HepG2 (cell line): ENCODE data around the gene JPT1. TPM values are rescaled to one million over a fixed set of nuclear protein-coding genes. Genes with fewer than 3 reads are reported as not detected.

Experiments
- DMAP1 ChIP-seq: IDR thresholded peaks from 2 replicates; pipeline ENCODE4 v1.6.1; 2016
- SP5 ChIP-seq: IDR thresholded peaks from 2 replicates; pipeline ENCODE4 v1.6.1; 2016; ENCODE audit warnings: low read depth, borderline replicate concordance
- ZNF605 ChIP-seq: sonication (generic); formaldehyde crosslinking; IDR thresholded peaks from 2 replicates; pipeline ENCODE4 v1.8.0; 2022; ENCODE audit warnings: mild to moderate bottlenecking, missing genetic modification reagents
- polyA plus RNA-seq, 8 experiments: library from polyadenylated mRNA; depleted of rRNA in 3 of 8; stranded (reverse) in 7 of 8; unstranded in 1 of 8; fragments of >200 nt; fragmentation: Illumina TruSeq in 4 of 8; extraction: Trizol in 4 of 8; gene quantifications; 2 replicates each; pipeline versions ENCODE4 v1.2.1 to v1.2.3, GENCODE V29; 2011 to 2016; ENCODE audit warnings: low read depth in 4 of 8, missing spikeins in 1 of 8, mixed read lengths in 1 of 8; ENCODE audit not compliant: insufficient read depth in 1 of 8
- total RNA-seq, 5 experiments: library from RNA; depleted of rRNA; stranded (reverse); fragments of >200 nt; fragmentation: Illumina TruSeq; extraction: Trizol; gene quantifications; 2 replicates each; pipeline ENCODE4 v1.2.3, GENCODE V29; 2016; ENCODE audit warnings: low read depth in 1 of 5
- TF ChIP-seq, protein P1 (sequence below): sonication (generic); formaldehyde crosslinking; IDR thresholded peaks from 2 replicates; pipeline ENCODE4 v1.4.0; 2020; ENCODE audit warnings: mild to moderate bottlenecking, missing genetic modification reagents
- TF ChIP-seq, protein P2 (sequence below): sonication (generic); formaldehyde crosslinking; IDR thresholded peaks from 2 replicates; pipeline ENCODE4 v1.5.0; 2020; ENCODE audit warnings: mild to moderate bottlenecking, missing genetic modification reagents
- TF ChIP-seq, protein P3 (sequence below): sonication (generic); formaldehyde crosslinking; IDR thresholded peaks from 2 replicates; pipeline ENCODE4 v1.5.1; 2020; ENCODE audit warnings: mild to moderate bottlenecking, missing genetic modification reagents, moderate library complexity

Gene JPT1
- total and polyA plus RNA-seq, 2 of the 13 experiments (the other 11 are each of a cell fraction or from before 2014, with no cell fraction given), result 43.3 to 256 TPM

DNA sequence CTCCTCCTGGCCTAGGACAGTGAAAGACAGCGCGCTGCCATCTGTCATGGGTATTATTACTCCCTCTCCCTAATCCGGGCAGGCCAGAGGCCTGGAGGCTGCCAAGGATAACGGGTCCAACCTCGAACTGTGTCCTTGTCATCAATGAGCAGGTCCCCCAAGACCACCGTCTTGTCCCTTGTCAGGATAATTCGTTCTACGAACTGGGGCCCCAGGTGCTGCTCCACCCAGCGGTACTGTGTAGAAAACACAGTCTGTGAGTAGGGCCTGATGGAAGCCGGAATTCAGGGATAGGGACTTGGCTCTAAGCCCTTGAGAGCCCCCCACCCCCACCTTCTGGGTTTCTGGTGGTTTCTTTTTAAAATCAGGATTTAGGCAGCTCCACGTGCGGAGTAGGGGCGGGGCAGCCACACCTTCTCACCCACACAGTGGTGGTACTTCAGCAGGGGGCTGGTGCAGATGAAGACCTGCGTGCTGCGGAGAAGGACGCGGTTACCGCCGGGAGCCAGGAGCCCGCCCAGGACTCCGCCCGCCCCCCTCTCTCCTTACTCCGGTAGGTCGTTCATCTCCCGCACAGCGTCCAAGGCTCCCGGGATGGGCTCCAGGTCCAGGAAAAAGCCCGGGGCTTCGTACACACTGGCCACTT is 23.6 kb downstream of the JPT1 start (continued):
- TF ChIP-seq, protein P1, sequence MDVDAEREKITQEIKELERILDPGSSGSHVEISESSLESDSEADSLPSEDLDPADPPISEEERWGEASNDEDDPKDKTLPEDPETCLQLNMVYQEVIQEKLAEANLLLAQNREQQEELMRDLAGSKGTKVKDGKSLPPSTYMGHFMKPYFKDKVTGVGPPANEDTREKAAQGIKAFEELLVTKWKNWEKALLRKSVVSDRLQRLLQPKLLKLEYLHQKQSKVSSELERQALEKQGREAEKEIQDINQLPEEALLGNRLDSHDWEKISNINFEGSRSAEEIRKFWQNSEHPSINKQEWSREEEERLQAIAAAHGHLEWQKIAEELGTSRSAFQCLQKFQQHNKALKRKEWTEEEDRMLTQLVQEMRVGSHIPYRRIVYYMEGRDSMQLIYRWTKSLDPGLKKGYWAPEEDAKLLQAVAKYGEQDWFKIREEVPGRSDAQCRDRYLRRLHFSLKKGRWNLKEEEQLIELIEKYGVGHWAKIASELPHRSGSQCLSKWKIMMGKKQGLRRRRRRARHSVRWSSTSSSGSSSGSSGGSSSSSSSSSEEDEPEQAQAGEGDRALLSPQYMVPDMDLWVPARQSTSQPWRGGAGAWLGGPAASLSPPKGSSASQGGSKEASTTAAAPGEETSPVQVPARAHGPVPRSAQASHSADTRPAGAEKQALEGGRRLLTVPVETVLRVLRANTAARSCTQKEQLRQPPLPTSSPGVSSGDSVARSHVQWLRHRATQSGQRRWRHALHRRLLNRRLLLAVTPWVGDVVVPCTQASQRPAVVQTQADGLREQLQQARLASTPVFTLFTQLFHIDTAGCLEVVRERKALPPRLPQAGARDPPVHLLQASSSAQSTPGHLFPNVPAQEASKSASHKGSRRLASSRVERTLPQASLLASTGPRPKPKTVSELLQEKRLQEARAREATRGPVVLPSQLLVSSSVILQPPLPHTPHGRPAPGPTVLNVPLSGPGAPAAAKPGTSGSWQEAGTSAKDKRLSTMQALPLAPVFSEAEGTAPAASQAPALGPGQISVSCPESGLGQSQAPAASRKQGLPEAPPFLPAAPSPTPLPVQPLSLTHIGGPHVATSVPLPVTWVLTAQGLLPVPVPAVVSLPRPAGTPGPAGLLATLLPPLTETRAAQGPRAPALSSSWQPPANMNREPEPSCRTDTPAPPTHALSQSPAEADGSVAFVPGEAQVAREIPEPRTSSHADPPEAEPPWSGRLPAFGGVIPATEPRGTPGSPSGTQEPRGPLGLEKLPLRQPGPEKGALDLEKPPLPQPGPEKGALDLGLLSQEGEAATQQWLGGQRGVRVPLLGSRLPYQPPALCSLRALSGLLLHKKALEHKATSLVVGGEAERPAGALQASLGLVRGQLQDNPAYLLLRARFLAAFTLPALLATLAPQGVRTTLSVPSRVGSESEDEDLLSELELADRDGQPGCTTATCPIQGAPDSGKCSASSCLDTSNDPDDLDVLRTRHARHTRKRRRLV (CRISPR knock-in tag), result no peak
- TF ChIP-seq DMAP1 (CRISPR knock-in tag), result no peak
- no peak for TF ChIP-seq SP5 (CRISPR knock-in tag)
- TF ChIP-seq ZNF605, result peak; percentile 60
- TF ChIP-seq, protein P2, sequence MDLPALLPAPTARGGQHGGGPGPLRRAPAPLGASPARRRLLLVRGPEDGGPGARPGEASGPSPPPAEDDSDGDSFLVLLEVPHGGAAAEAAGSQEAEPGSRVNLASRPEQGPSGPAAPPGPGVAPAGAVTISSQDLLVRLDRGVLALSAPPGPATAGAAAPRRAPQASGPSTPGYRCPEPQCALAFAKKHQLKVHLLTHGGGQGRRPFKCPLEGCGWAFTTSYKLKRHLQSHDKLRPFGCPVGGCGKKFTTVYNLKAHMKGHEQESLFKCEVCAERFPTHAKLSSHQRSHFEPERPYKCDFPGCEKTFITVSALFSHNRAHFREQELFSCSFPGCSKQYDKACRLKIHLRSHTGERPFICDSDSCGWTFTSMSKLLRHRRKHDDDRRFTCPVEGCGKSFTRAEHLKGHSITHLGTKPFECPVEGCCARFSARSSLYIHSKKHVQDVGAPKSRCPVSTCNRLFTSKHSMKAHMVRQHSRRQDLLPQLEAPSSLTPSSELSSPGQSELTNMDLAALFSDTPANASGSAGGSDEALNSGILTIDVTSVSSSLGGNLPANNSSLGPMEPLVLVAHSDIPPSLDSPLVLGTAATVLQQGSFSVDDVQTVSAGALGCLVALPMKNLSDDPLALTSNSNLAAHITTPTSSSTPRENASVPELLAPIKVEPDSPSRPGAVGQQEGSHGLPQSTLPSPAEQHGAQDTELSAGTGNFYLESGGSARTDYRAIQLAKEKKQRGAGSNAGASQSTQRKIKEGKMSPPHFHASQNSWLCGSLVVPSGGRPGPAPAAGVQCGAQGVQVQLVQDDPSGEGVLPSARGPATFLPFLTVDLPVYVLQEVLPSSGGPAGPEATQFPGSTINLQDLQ (CRISPR knock-in tag), result no peak
- TF ChIP-seq, protein P3, sequence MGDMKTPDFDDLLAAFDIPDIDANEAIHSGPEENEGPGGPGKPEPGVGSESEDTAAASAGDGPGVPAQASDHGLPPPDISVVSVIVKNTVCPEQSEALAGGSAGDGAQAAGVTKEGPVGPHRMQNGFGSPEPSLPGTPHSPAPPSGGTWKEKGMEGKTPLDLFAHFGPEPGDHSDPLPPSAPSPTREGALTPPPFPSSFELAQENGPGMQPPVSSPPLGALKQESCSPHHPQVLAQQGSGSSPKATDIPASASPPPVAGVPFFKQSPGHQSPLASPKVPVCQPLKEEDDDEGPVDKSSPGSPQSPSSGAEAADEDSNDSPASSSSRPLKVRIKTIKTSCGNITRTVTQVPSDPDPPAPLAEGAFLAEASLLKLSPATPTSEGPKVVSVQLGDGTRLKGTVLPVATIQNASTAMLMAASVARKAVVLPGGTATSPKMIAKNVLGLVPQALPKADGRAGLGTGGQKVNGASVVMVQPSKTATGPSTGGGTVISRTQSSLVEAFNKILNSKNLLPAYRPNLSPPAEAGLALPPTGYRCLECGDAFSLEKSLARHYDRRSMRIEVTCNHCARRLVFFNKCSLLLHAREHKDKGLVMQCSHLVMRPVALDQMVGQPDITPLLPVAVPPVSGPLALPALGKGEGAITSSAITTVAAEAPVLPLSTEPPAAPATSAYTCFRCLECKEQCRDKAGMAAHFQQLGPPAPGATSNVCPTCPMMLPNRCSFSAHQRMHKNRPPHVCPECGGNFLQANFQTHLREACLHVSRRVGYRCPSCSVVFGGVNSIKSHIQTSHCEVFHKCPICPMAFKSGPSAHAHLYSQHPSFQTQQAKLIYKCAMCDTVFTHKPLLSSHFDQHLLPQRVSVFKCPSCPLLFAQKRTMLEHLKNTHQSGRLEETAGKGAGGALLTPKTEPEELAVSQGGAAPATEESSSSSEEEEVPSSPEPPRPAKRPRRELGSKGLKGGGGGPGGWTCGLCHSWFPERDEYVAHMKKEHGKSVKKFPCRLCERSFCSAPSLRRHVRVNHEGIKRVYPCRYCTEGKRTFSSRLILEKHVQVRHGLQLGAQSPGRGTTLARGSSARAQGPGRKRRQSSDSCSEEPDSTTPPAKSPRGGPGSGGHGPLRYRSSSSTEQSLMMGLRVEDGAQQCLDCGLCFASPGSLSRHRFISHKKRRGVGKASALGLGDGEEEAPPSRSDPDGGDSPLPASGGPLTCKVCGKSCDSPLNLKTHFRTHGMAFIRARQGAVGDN, result no peak
